B cell (primary cell): ENCODE measurements around the gene EXOC3. TPM values are rescaled to one million over a fixed set of nuclear protein-coding genes. Genes with fewer than 3 reads are reported as not detected.

Source experiments
- ATAC-seq: fragments of 200-7000 bp; cut with Tn5 transposase; one replicate; pipeline ENCODE4 v1.10.0; 2021; ENCODE audit warnings: low read depth, mild to moderate bottlenecking, moderate number of reproducible peaks, moderate library complexity
- CTCF ChIA-PET: fragments of 350-600 bp; sonication (Branson Sonifier 250); formaldehyde crosslinking; loops from one replicate; lab custom pipeline; 2021; ENCODE audit warnings: antibody characterized with exemption, inconsistent platforms; lab: Charles Lee
- POLR2A ChIA-PET: fragments of 350-600 bp; sonication (Branson Sonifier 250); formaldehyde crosslinking; loops from one replicate; lab custom pipeline; 2021; ENCODE audit warnings: antibody characterized with exemption; lab: Charles Lee
- DNase-seq: peaks from one replicate; pipeline ENCODE4 v3.0.0; 2013
- H2AFZ ChIP-seq: 2 replicates; pipeline ENCODE4 v1.6.1; 2012; ENCODE audit warnings: mild to moderate bottlenecking, low read depth, low read length; ENCODE audit not compliant: insufficient read depth, poor library complexity, severe bottlenecking
- H3K27ac ChIP-seq, 2 donors: 1 replicate in 1 of 2; 2 replicates in 1 of 2; pipeline ENCODE4 v1.5.1; 2012 to 2013; ENCODE audit warnings: low read length in 2 of 2, mild to moderate bottlenecking in 2 of 2, moderate library complexity in 1 of 2
- H3K27me3 ChIP-seq, 4 experiments: fragments of 200-600 bp in 1 of 4; sonication (generic) in 1 of 4; replicated peaks in 1 of 4; 1 replicate in 2 of 4; 2 replicates in 2 of 4; pipeline versions ENCODE4 v1.6.1 to v1.7.0; 2013 to 2016; ENCODE audit warnings: low read length in 3 of 4, mild to moderate bottlenecking in 2 of 4, mixed read lengths in 1 of 4, moderate library complexity in 1 of 4; ENCODE audit not compliant: insufficient read depth in 4 of 4, control insufficient read depth in 3 of 4; ENCODE audit errors: control extremely low read depth in 1 of 4
- H3K36me3 ChIP-seq, 2 experiments: replicated peaks in 1 of 2; 1 replicate in 1 of 2; 2 replicates in 1 of 2; pipeline versions ENCODE4 v1.6.1 to v1.7.1; 2013; ENCODE audit warnings: low read length in 1 of 2; ENCODE audit not compliant: insufficient read depth in 2 of 2, control insufficient read depth in 1 of 2; ENCODE audit errors: control extremely low read depth in 1 of 2, extremely low read depth in 1 of 2
- H3K4me1 ChIP-seq, 2 donors: fragments of 200-600 bp in 1 of 2; sonication (generic) in 1 of 2; 1 replicate in 1 of 2; 2 replicates in 1 of 2; pipeline versions ENCODE4 v1.5.1 to v1.6.1; 2013 to 2017; ENCODE audit warnings: low read length in 2 of 2; ENCODE audit not compliant: control insufficient read depth in 2 of 2, insufficient read depth in 2 of 2
- H3K4me2 ChIP-seq: replicated peaks from 2 replicates; pipeline ENCODE3; 2012; ENCODE audit warnings: mild to moderate bottlenecking, low read depth, low read length; ENCODE audit not compliant: poor library complexity, severe bottlenecking
- H3K4me3 ChIP-seq, 5 experiments: fragments of 200-600 bp in 1 of 5; sonication (generic) in 1 of 5; 1 replicate in 3 of 5; 2 replicates in 2 of 5; pipeline versions ENCODE4 v1.5.1 to v1.7.0; 2011 to 2016; ENCODE audit warnings: low read length in 4 of 5, mild to moderate bottlenecking in 4 of 5, low read depth in 2 of 5, control low read depth in 1 of 5, moderate library complexity in 1 of 5; ENCODE audit not compliant: insufficient read depth in 1 of 5; ENCODE audit errors: control extremely low read depth in 1 of 5, extremely low read depth in 1 of 5
- H3K79me2 ChIP-seq: fragments of 200-600 bp; sonication (generic); one replicate; pipeline ENCODE4 v1.6.0; 2016; ENCODE audit warnings: low read length; ENCODE audit not compliant: control insufficient read depth, insufficient read depth
- H3K9ac ChIP-seq: fragments of 200-600 bp; sonication (generic); 2 replicates; pipeline ENCODE4 v1.6.1; 2017; ENCODE audit warnings: mild to moderate bottlenecking, low read length, moderate library complexity
- H3K9me3 ChIP-seq, 3 donors: one replicate each; pipeline versions ENCODE4 v1.6.1 to v1.7.1; 2013; ENCODE audit warnings: low read length in 2 of 3; ENCODE audit not compliant: control insufficient read depth in 2 of 3, insufficient read depth in 1 of 3; ENCODE audit errors: control extremely low read depth in 1 of 3
- H4K20me1 ChIP-seq: 2 replicates; pipeline ENCODE4 v1.6.0; 2012; ENCODE audit warnings: mild to moderate bottlenecking, low read length; ENCODE audit not compliant: insufficient read depth, control insufficient read depth, poor library complexity, severe bottlenecking
- H3K27ac Mint-ChIP-seq: one replicate; pipeline ENCODE4 v1.8.0; 2021; ENCODE audit warnings: mixed read lengths
- H3K27me3 Mint-ChIP-seq: one replicate; pipeline ENCODE4 v1.8.0; 2021; ENCODE audit warnings: mixed read lengths
- H3K4me1 Mint-ChIP-seq: one replicate; pipeline ENCODE4 v1.8.0; 2021; ENCODE audit warnings: mixed read lengths
- H3K4me3 Mint-ChIP-seq: one replicate; pipeline ENCODE4 v1.8.0; 2021; ENCODE audit warnings: mixed read lengths
- H3K9me3 Mint-ChIP-seq: one replicate; pipeline ENCODE4 v1.8.0; 2022; ENCODE audit warnings: mixed read lengths; ENCODE audit not compliant: insufficient read depth
- EZH2 ChIP-seq: IDR thresholded peaks from 2 replicates; pipeline ENCODE4 v1.6.1; 2012; ENCODE audit warnings: borderline replicate concordance, low read depth, mild to moderate bottlenecking, moderate library complexity, low read length; ENCODE audit not compliant: insufficient read depth, poor library complexity, severe bottlenecking
- WGBS: methylation state at CpG from one replicate; pipeline ENCODE4 v1.1.5; 2013; ENCODE audit warnings: missing lambda C conversion rate; ENCODE audit not compliant: insufficient coverage; 5-methylcytosine and 5-hydroxymethylcytosine counted together
- intact Hi-C: fragments of 100-400 bp; cut with micrococcal nuclease; formaldehyde crosslinking; loops from one replicate; pipeline ENCODE4 v1.10.0; 2022
- polyA plus RNA-seq: library from polyadenylated mRNA; depleted of rRNA; stranded (reverse); fragments of >200 nt; gene quantifications from 2 replicates; pipeline ENCODE4 v1.2.3, GENCODE V29; 2012
- total RNA-seq, 2 donors: library from RNA; stranded (reverse); fragments of 120-200 nt in 1 of 2; gene quantifications; 1 replicate in 1 of 2; 2 replicates in 1 of 2; pipeline versions ENCODE4 v1.2.3 to v1.2.4, GENCODE V29; 2013 to 2022
- TF ChIP-seq, protein P1 (sequence below): fragments of 200-600 bp; IDR thresholded peaks from one replicate; pipeline ENCODE4 v1.8.0; 2022; ENCODE audit warnings: antibody characterized with exemption, mild to moderate bottlenecking

The EXOC3 gene
- total and polyA plus RNA-seq, 2 donors (not counting 1 experiment from before 2014, with no cell fraction given): 44.0 to 97.1 TPM

DNA sequence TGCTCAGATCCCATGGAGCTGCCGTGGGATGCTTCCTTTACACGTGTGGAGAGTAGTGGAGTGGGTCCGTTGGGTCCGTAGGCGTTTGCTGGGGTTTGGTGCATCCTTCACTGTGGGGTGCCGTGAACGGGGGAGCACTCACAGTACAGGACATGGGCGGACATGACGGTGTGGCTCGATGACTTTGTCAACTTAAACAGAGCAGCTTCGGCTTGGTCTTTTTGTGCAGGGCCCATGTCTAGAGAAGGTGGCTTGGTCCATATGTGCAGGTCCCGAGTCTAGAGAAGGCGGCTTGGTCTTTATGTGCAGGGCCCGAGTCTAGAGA, 26.4 kb upstream of the EXOC3 start:
- Histone ChIP-seq H3K4me3 (no peak overlapping the region), H3K27me3 (peaks cover 0 to 3% (median 0%) of the 10 kb centered on the region in 4 experiments), H3K27ac (no peak overlapping the region), H3K4me1 (no peaks in the 10 kb centered on the region), H3K79me2 (no peaks in the 10 kb centered on the region), H3K36me3 (no peaks in the 10 kb centered on the region), H2AFZ (no peak overlapping the region), H3K9me3 (peaks cover 0 to 4% (median 0%) of the 10 kb centered on the region in 3 donors), H4K20me1 (no peaks in the 10 kb centered on the region), H3K9ac (no peak overlapping the region), H3K4me2 (no peak overlapping the region)
- WGBS: 98% methylated on average over 14 of the region's 14 CpGs
- POLR2A ChIA-PET: no interaction called here
- DNase-seq (no peak), ATAC-seq (no peak)
- Mint-ChIP-seq H3K4me3 (no peak overlapping the region), H3K27ac (no peak overlapping the region), H3K27me3 (peaks cover 7% of the 10 kb centered on the region), H3K9me3 (no peaks in the 10 kb centered on the region), H3K4me1 (peaks cover 5% of the 10 kb centered on the region)
- no peak for TF ChIP-seq EZH2
- TF ChIP-seq, protein P1, sequence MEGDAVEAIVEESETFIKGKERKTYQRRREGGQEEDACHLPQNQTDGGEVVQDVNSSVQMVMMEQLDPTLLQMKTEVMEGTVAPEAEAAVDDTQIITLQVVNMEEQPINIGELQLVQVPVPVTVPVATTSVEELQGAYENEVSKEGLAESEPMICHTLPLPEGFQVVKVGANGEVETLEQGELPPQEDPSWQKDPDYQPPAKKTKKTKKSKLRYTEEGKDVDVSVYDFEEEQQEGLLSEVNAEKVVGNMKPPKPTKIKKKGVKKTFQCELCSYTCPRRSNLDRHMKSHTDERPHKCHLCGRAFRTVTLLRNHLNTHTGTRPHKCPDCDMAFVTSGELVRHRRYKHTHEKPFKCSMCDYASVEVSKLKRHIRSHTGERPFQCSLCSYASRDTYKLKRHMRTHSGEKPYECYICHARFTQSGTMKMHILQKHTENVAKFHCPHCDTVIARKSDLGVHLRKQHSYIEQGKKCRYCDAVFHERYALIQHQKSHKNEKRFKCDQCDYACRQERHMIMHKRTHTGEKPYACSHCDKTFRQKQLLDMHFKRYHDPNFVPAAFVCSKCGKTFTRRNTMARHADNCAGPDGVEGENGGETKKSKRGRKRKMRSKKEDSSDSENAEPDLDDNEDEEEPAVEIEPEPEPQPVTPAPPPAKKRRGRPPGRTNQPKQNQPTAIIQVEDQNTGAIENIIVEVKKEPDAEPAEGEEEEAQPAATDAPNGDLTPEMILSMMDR: no peak
- CTCF ChIA-PET: no interaction called here
- intact Hi-C loops: no loop called here

DNA sequence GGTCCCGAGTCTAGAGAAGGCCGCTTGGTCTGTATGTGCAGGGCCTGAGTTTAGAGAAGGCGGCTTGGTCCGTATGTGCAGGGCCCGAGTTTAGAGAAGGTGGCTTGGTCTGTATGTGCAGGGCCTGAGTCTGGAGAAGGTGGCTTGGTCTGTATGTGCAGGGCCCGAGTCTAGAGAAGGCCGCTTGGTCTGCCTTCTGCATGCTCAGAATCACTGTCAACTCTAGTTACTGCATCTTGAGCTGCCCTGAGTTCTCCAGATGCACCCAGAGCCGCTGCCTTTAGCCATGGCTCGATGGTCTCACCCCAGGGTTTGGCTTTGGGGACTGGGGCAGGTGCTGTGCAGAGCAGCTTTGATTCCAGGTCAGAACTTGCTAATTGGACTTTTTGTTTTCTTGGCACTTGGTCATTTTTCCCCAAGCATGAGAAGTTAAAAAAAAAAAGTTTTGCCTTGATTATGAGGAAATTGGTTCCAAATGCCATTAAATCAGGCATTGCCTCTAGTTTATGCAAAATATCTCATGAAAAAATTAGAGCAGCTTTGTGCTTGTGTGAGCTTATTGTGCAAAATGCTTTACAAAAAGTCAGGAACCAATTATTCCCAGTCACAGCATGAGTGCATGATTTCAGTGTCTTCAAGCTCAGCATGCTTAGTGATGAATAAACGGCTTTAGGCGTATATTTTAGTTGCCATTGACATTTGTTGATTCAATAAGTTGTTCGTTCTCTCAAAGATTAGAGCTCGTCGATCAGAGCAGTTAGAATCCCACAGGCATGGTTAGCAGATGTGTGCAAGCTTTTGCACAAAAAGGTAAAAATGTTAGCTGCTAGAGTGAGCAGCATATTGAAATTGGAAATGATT, 25.4 kb upstream of the EXOC3 start:
- WGBS: 97% methylated on average over 14 of the region's 14 CpGs
- Histone ChIP-seq H3K27me3 (no peaks in the 10 kb centered on the region), H3K36me3 (no peaks in the 10 kb centered on the region), H3K4me3 (no peak overlapping the region), H4K20me1 (no peaks in the 10 kb centered on the region), H2AFZ (no peak overlapping the region), H3K4me2 (no peak overlapping the region), H3K9ac (no peak overlapping the region), H3K79me2 (no peaks in the 10 kb centered on the region), H3K4me1 (no peaks in the 10 kb centered on the region), H3K27ac (no peak overlapping the region), H3K9me3 (peaks cover 0 to 4% (median 0%) of the 10 kb centered on the region in 3 donors)
- ChIA-PET POLR2A (no interaction called here), CTCF (interaction anchor here (0.7 kb wide), 1 partner anchor 41 kb away, joined by 3 read pairs; no protein-coding TSS in a partner anchor)
- TF ChIP-seq EZH2: no peak
- TF ChIP-seq, protein P1: no peak
- no peak for ATAC-seq
- Mint-ChIP-seq H3K9me3 (no peaks in the 10 kb centered on the region), H3K27ac (no peak overlapping the region), H3K4me3 (no peak overlapping the region), H3K27me3 (no peaks in the 10 kb centered on the region), H3K4me1 (peaks cover 5% of the 10 kb centered on the region)
- DNase-seq: no peak
- intact Hi-C loops: no loop called here
